Measurements from ENCODE around the gene IKZF1.

DNA sequence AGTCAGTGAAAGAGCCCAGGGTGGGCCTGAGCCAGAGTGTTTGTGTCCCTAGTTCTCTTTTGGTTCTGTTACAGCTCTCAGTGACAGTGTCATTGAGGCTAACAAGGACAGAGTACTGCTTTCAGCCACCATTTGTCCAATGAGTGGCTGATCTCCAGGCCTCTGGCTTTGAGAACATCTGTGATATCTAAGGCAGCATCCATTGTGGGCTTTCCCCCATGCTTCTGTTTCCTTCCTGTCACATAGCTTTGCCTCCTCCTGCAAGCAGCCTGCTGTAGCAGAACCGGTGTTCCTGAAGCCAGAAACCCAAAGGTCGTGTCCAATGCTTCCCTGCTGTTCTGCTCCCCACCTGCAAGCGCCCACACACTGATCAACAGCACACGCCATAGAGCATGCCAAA is 68.4 kb downstream of the IKZF1 start:
- TF ChIP-seq, protein P1, sequence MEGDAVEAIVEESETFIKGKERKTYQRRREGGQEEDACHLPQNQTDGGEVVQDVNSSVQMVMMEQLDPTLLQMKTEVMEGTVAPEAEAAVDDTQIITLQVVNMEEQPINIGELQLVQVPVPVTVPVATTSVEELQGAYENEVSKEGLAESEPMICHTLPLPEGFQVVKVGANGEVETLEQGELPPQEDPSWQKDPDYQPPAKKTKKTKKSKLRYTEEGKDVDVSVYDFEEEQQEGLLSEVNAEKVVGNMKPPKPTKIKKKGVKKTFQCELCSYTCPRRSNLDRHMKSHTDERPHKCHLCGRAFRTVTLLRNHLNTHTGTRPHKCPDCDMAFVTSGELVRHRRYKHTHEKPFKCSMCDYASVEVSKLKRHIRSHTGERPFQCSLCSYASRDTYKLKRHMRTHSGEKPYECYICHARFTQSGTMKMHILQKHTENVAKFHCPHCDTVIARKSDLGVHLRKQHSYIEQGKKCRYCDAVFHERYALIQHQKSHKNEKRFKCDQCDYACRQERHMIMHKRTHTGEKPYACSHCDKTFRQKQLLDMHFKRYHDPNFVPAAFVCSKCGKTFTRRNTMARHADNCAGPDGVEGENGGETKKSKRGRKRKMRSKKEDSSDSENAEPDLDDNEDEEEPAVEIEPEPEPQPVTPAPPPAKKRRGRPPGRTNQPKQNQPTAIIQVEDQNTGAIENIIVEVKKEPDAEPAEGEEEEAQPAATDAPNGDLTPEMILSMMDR (IDR thresholded peaks at IDR 0.05; ENCODE audit: insufficient read depth, low read depth, low read length), result no peak
- no peak for TF ChIP-seq EZH2 (IDR thresholded peaks at IDR 0.05; ENCODE audit: insufficient read depth, low read length)
